ENCODE measurements around the gene SAMD11.
"Not testable (repeated sequence)": the region's sequence is repeated elsewhere in the genome, so short reads cannot be mapped to it uniquely, and the experiment has no call there.

GRCh38 chr1:976791-977190, 53.1 kb downstream of the SAMD11 start:
- not testable (repeated sequence) for TF ChIP-seq CTCF (IDR thresholded peaks at IDR 0.05); EZH2 (IDR thresholded peaks at IDR 0.05; ENCODE audit: borderline replicate concordance, insufficient read depth, low read depth, low read length, poor library complexity, severe bottlenecking)
